ENCODE data around the gene DPP6.

Gene DPP6

DNA sequence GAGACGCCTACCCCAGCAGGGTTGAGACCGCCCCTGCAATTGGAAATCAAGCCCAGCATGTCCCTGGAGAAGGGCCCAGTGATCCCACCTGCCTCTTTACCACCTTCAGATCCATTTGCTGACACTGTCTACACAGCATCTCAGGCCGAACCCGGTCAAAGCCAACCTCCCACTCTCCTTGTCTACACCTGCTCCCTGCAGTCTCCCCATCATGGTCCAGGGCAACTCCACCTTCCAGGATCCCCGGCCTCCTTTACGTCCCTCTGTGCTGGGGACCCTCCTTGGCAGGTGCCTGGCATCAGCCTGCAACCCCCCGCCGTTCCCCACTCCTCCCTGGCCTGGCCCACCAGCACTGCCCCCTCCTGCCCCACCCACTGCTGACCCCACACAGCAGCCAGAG, 723.5 kb downstream of the DPP6 start:
- ChIA-PET CTCF (no interaction called here), POLR2A (no interaction called here)
- TF ChIP-seq, protein P1, sequence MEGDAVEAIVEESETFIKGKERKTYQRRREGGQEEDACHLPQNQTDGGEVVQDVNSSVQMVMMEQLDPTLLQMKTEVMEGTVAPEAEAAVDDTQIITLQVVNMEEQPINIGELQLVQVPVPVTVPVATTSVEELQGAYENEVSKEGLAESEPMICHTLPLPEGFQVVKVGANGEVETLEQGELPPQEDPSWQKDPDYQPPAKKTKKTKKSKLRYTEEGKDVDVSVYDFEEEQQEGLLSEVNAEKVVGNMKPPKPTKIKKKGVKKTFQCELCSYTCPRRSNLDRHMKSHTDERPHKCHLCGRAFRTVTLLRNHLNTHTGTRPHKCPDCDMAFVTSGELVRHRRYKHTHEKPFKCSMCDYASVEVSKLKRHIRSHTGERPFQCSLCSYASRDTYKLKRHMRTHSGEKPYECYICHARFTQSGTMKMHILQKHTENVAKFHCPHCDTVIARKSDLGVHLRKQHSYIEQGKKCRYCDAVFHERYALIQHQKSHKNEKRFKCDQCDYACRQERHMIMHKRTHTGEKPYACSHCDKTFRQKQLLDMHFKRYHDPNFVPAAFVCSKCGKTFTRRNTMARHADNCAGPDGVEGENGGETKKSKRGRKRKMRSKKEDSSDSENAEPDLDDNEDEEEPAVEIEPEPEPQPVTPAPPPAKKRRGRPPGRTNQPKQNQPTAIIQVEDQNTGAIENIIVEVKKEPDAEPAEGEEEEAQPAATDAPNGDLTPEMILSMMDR (IDR thresholded peaks at IDR 0.05; ENCODE audit: insufficient read depth, low read length, missing control alignments), result no peak
- no peak overlapping the region for H3K4me3 ChIP-seq (ENCODE audit: low read depth, low read length)
- DNase-seq (ENCODE audit: low read depth, low spot score), result no peak

DNA sequence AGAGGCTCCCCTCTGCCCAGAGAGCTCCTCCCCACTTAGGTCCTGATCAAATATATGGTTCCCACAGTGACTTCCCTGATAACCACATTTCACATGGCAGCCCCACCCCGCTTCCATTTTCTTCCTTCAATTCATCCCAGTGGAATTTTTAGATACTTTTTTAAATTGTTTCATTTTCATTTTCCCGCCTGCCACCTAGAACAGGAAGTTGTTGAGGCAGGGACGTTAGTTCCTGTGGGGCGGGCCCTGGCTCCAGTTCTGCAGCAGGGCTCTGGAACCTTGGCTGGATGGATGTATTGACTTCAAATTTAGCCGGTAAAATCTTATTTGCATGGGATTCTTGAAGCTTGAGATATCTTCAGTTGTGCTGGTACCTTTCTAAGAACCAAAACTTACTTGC, 724.2 kb downstream of the DPP6 start:
- ChIA-PET CTCF (no interaction called here), POLR2A (no interaction called here)
- no peak for DNase-seq (ENCODE audit: low read depth, low spot score)
- TF ChIP-seq, protein P1 (IDR thresholded peaks at IDR 0.05; ENCODE audit: insufficient read depth, low read length, missing control alignments), result no peak
- no peak overlapping the region for H3K4me3 ChIP-seq (ENCODE audit: low read depth, low read length)

DNA sequence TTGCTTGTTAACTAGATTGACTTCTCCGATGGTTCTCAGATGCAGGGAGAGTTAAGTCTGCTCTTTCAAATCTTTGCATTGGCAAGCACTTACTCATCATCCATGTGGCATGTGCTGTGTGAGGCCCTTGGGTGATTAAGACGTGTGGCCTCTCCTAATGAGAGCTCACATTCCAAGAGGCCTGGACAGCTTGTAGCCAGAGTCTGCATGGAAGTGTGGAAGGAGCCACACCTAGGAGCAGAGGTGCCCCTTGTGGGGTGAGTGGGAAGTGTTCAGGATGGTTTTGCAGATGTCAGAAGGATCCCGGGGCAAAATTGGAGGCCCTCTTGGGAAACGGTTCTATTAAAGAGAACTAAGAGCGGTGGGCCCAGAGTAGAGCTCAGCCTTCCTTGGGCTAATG, 724.8 kb downstream of the DPP6 start:
- CTCF ChIA-PET, result no interaction called here
- POLR2A ChIA-PET, result no interaction called here
- H3K4me3 ChIP-seq (ENCODE audit: low read depth, low read length), result no peak overlapping the region
- TF ChIP-seq, protein P1 (IDR thresholded peaks at IDR 0.05; ENCODE audit: insufficient read depth, low read length, missing control alignments), result no peak
- DNase-seq (ENCODE audit: low read depth, low spot score), result no peak

DNA sequence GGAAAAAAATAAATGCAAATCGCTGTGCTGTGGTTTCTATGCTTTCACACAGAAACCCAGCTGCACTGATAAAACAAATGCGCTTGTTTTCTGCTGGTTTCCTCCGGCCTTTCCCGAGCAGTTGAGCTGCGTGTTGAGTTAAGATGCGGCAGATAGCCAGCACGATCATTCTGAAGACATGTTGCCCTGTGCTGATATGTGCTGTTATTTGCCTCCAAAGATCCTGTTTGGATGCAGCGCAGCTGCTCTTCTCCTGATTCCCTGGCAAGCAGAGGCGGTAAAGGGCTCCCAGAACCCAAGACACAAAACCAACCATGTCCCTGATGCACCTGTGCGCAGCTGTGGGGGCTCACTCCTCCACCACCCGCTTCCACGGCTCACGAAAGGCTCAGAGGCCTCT, 725.3 kb downstream of the DPP6 start:
- ChIA-PET POLR2A (no interaction called here), CTCF (no interaction called here)
- TF ChIP-seq, protein P1 (IDR thresholded peaks at IDR 0.05; ENCODE audit: insufficient read depth, low read length, missing control alignments), result no peak
- no peak overlapping the region for H3K4me3 ChIP-seq (ENCODE audit: low read depth, low read length)
- no peak for DNase-seq (ENCODE audit: low read depth, low spot score)

DNA sequence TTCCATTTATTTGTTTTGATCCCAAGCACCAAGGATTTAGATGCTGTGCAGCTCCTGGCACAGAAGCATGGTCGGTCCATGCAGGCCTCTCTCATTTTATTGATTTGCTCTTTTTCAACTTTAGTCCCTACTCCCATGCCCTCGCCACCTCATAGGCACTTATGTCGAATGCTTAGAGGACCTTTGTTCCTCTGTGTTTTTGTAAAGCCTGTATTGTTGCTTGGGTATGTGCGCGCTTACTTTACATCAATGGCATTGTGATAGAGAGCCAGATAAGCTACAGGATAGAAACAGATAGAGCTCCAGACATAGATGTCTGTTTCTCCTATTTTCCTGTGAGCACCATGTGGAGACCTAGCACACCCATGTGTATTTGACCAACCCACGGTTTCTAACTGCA, 725.7 kb downstream of the DPP6 start:
- ChIA-PET POLR2A (no interaction called here), CTCF (no interaction called here)
- DNase-seq (ENCODE audit: low read depth, low spot score), result no peak
- H3K4me3 ChIP-seq (ENCODE audit: low read depth, low read length), result no peak overlapping the region
- TF ChIP-seq, protein P1 (IDR thresholded peaks at IDR 0.05; ENCODE audit: insufficient read depth, low read length, missing control alignments), result no peak

DNA sequence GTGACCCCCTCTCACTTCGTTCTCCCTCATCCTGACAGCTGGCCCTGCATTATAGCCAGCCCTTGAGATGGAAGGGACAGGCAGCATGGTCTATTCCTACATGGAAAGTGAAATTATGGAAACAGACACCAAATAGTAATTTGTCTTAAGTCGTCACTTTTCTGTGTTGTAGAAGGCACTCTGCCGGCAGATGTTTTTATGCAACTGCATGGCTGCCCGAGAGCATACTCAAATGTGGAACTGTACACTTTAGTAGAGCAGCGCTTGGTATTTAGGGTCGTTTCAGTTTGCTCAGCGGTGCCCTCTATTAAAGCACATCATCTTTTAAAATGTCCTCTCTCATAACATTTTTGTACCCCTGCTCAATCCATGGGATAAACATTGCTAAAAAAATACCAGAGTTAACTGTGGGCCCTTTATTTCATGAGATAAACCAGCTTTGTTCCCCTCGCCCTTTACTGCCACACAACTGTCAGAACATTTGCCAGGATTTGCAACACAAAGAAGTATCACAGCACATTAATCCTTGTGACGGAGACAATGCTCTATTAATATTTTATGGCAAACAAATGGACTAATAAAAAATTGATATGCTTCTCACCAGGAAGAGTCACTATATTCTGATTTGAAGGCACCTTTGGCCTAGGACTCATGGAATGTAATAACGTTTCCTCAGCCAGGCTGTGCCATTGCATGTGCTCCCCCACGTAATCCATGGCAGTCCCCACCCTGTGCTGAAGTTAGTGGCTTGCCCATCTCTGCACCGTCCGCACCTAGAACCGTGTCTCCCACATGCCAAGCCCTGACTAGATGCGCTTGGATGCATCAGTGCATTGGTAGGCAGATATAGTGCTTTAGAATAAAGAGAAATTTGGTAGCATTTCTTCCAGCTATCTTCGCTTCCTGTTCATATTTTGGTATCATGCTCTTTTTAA, 729.4 kb downstream of the DPP6 start:
- TF ChIP-seq, protein P1 (IDR thresholded peaks at IDR 0.05; ENCODE audit: insufficient read depth, low read length, missing control alignments), result no peak
- CTCF ChIA-PET, result no interaction called here
- H3K4me3 ChIP-seq (ENCODE audit: low read depth, low read length), result no peak overlapping the region
- POLR2A ChIA-PET, result no interaction called here
- DNase-seq (ENCODE audit: low read depth, low spot score), result no peak
